ENCODE results near the gene UGT1A5. TPM values are rescaled to one million over a fixed set of nuclear protein-coding genes. Genes with fewer than 3 reads are reported as not detected.

The UGT1A5 gene
- total RNA-seq, 1 experiment from 2014 or later, result not detected

- DNase-seq (ENCODE audit: low spot score), result no peak
These were observed 95.5 kb downstream of the UGT1A5 start for GRCh38 chr2:233807966-233808935.

- no peak for DNase-seq (ENCODE audit: low spot score)
These were observed 97.7 kb downstream of the UGT1A5 start for GRCh38 chr2:233810385-233810784.

GRCh38 chr2:233811087-233811486, 98.4 kb downstream of the UGT1A5 start:
- no peak for DNase-seq (ENCODE audit: low spot score)

GRCh38 chr2:233811732-233812131, 99.0 kb downstream of the UGT1A5 start:
- DNase-seq (ENCODE audit: low spot score), result no peak

- DNase-seq (ENCODE audit: low spot score), result no peak
These were observed 100.7 kb downstream of the UGT1A5 start for GRCh38 chr2:233813236-233814055.

- DNase-seq (ENCODE audit: low spot score), result no peak
These were observed 101.5 kb downstream of the UGT1A5 start for GRCh38 chr2:233814056-233814835.

- no peak for DNase-seq (ENCODE audit: low spot score)
These were observed 103.2 kb downstream of the UGT1A5 start for GRCh38 chr2:233815861-233816260.

- no peak for DNase-seq (ENCODE audit: low spot score)
These were observed 103.6 kb downstream of the UGT1A5 start for GRCh38 chr2:233816334-233816733.

GRCh38 chr2:233816771-233817170, 104.1 kb downstream of the UGT1A5 start:
- DNase-seq (ENCODE audit: low spot score), result no peak

GRCh38 chr2:233817361-233817911, 104.7 kb downstream of the UGT1A5 start:
- DNase-seq (ENCODE audit: low spot score), result no peak

- DNase-seq (ENCODE audit: low spot score), result no peak
These were observed 105.4 kb downstream of the UGT1A5 start for GRCh38 chr2:233817995-233818638.

- no peak for DNase-seq (ENCODE audit: low spot score)
These were observed 106.2 kb downstream of the UGT1A5 start for GRCh38 chr2:233818639-233819621.

GRCh38 chr2:233819884-233820773, 107.4 kb downstream of the UGT1A5 start:
- DNase-seq (ENCODE audit: low spot score), result no peak

GRCh38 chr2:233820774-233821105, 108.0 kb downstream of the UGT1A5 start:
- no peak for DNase-seq (ENCODE audit: low spot score)

GRCh38 chr2:233821196-233821595, 108.5 kb downstream of the UGT1A5 start:
- no peak for DNase-seq (ENCODE audit: low spot score)

GRCh38 chr2:233821709-233822100, 109.0 kb downstream of the UGT1A5 start:
- DNase-seq (ENCODE audit: low spot score), result no peak

- DNase-seq (ENCODE audit: low spot score), result no peak
These were observed 109.5 kb downstream of the UGT1A5 start for GRCh38 chr2:233822101-233822771.

Measured in H4 (cell line).